GM12892 (cell line): ENCODE data around the gene CECR2.

Experiments used
- POLR2A ChIP-seq: IDR thresholded peaks from 2 replicates; pipeline ENCODE4 v1.6.1; 2011; ENCODE audit warnings: low read depth, low read length, control low read depth
- POLR2AphosphoS5 ChIP-seq: IDR thresholded peaks from 2 replicates; pipeline ENCODE4 v1.6.1; 2011; ENCODE audit warnings: low read depth, low read length, control low read depth

GRCh38 chr22:17434856-17435255 is 65.6 kb downstream of the CECR2 start:
- no peak for TF ChIP-seq POLR2AphosphoS5
- no peak for TF ChIP-seq POLR2A
